Measurements from ENCODE around the gene PIK3CG. TPM values are rescaled to one million over a fixed set of nuclear protein-coding genes. Genes with fewer than 3 reads are reported as not detected.
A peak's percentile ranks its signal among the peaks of the same experiment; 100 is the strongest.

Gene PIK3CG
- total and polyA plus RNA-seq, 2 experiments from 2014 or later = 0.12 TPM; not detected in 1

DNA sequence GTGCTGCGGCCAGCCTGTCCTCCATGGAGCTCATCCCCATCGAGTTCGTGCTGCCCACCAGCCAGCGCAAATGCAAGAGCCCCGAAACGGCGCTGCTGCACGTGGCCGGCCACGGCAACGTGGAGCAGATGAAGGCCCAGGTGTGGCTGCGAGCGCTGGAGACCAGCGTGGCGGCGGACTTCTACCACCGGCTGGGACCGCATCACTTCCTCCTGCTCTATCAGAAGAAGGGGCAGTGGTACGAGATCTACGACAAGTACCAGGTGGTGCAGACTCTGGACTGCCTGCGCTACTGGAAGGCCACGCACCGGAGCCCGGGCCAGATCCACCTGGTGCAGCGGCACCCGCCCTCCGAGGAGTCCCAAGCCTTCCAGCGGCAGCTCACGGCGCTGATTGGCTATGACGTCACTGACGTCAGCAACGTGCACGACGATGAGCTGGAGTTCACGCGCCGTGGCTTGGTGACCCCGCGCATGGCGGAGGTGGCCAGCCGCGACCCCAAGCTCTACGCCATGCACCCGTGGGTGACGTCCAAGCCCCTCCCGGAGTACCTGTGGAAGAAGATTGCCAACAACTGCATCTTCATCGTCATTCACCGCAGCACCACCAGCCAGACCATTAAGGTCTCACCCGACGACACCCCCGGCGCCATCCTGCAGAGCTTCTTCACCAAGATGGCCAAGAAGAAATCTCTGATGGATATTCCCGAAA, 2.7 kb downstream of the PIK3CG start:
- no peak overlapping the region for H3K4me3 ChIP-seq
- H3K4me1 ChIP-seq (ENCODE audit: low read depth) = peaks cover 5% of the 10 kb centered on the region
- no peaks in the 10 kb centered on the region for H3K27me3 ChIP-seq
- H3K9me3 ChIP-seq (ENCODE audit: low read depth) = no peaks in the 10 kb centered on the region
- H3K27ac ChIP-seq = no peak overlapping the region
- no peaks in the 10 kb centered on the region for H3K36me3 ChIP-seq
- DNase-seq (ENCODE audit: low read depth in 1 of 2, low spot score in 1 of 2) = no peak
- TF ChIP-seq CTCF (IDR thresholded peaks at IDR 0.05; ENCODE audit: low read depth, low read length) = no peak

DNA sequence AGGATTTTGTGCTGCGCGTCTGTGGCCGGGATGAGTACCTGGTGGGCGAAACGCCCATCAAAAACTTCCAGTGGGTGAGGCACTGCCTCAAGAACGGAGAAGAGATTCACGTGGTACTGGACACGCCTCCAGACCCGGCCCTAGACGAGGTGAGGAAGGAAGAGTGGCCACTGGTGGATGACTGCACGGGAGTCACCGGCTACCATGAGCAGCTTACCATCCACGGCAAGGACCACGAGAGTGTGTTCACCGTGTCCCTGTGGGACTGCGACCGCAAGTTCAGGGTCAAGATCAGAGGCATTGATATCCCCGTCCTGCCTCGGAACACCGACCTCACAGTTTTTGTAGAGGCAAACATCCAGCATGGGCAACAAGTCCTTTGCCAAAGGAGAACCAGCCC, 3.3 kb downstream of the PIK3CG start:
- Histone ChIP-seq H3K36me3 (no peaks in the 10 kb centered on the region), H3K9me3 (ENCODE audit: low read depth) (no peaks in the 10 kb centered on the region), H3K27me3 (no peaks in the 10 kb centered on the region), H3K4me1 (ENCODE audit: low read depth) (peaks cover 5% of the 10 kb centered on the region), H3K4me3 (no peak overlapping the region), H3K27ac (no peak overlapping the region)
- no peak for TF ChIP-seq CTCF (IDR thresholded peaks at IDR 0.05; ENCODE audit: low read depth, low read length)
- no peak for DNase-seq (ENCODE audit: low read depth in 1 of 2, low spot score in 1 of 2)

- Histone ChIP-seq H3K36me3 (no peaks in the 10 kb centered on the region), H3K4me3 (no peak overlapping the region), H3K9me3 (ENCODE audit: low read depth) (no peaks in the 10 kb centered on the region), H3K27me3 (no peaks in the 10 kb centered on the region), H3K27ac (no peak overlapping the region), H3K4me1 (ENCODE audit: low read depth) (peaks cover 5% of the 10 kb centered on the region)
- no peak for DNase-seq (ENCODE audit: low read depth in 1 of 2, low spot score in 1 of 2)
- no peak for TF ChIP-seq CTCF (IDR thresholded peaks at IDR 0.05; ENCODE audit: low read depth, low read length)
Measured at GRCh38 chr7:106869954-106870353, 4.9 kb downstream of the PIK3CG start.

- Histone ChIP-seq H3K9me3 (ENCODE audit: low read depth) (no peaks in the 10 kb centered on the region), H3K27ac (no peak overlapping the region), H3K4me1 (ENCODE audit: low read depth) (peaks cover 5% of the 10 kb centered on the region), H3K36me3 (no peaks in the 10 kb centered on the region), H3K27me3 (no peaks in the 10 kb centered on the region), H3K4me3 (no peak overlapping the region)
- no peak for TF ChIP-seq CTCF (IDR thresholded peaks at IDR 0.05; ENCODE audit: low read depth, low read length)
- no peak for DNase-seq (ENCODE audit: low read depth in 1 of 2, low spot score in 1 of 2)
Measured at GRCh38 chr7:106870528-106870927, 5.4 kb downstream of the PIK3CG start.

- no peak for TF ChIP-seq CTCF (IDR thresholded peaks at IDR 0.05; ENCODE audit: low read depth, low read length)
- Histone ChIP-seq H3K27ac (no peak overlapping the region), H3K4me1 (ENCODE audit: low read depth) (peaks cover 5% of the 10 kb centered on the region), H3K9me3 (ENCODE audit: low read depth) (no peaks in the 10 kb centered on the region), H3K36me3 (no peaks in the 10 kb centered on the region), H3K4me3 (no peak overlapping the region), H3K27me3 (no peaks in the 10 kb centered on the region)
- peak in 1 of 2 donors; percentile 14 for DNase-seq (ENCODE audit: low read depth in 1 of 2, low spot score in 1 of 2)
Measured at GRCh38 chr7:106870983-106871410, 5.9 kb downstream of the PIK3CG start.

Measured in cardiac muscle cell (in vitro differentiated cells and primary cell).